Subcutaneous abdominal adipose tissue (tissue), 5 donors: ENCODE measurements around the gene RFNG.

Source experiments
- H3K27ac ChIP-seq: one replicate; pipeline ENCODE4 v1.7.0; 2013; ENCODE audit warnings: low read depth, mild to moderate bottlenecking, inconsistent platforms, low read length, moderate library complexity
- H3K27me3 ChIP-seq, 5 donors: one replicate each; pipeline ENCODE4 v1.7.0; 2013; ENCODE audit warnings: low read length in 5 of 5, inconsistent platforms in 1 of 5; ENCODE audit not compliant: control insufficient read depth in 5 of 5, insufficient read depth in 4 of 5
- H3K36me3 ChIP-seq, 5 donors: one replicate each; pipeline ENCODE4 v1.7.0; 2013; ENCODE audit warnings: low read length in 5 of 5; ENCODE audit not compliant: control insufficient read depth in 5 of 5, insufficient read depth in 5 of 5
- H3K4me1 ChIP-seq, 5 donors: one replicate each; pipeline ENCODE4 v1.7.0; 2013; ENCODE audit warnings: low read length in 5 of 5, mild to moderate bottlenecking in 3 of 5, moderate library complexity in 1 of 5; ENCODE audit not compliant: control insufficient read depth in 5 of 5, insufficient read depth in 5 of 5
- H3K4me3 ChIP-seq, 5 donors: one replicate each; pipeline ENCODE4 v1.7.0; 2013; ENCODE audit warnings: low read length in 5 of 5, low read depth in 1 of 5
- H3K9ac ChIP-seq, 5 donors: one replicate each; pipeline ENCODE4 v1.7.0; 2013; ENCODE audit warnings: low read length in 5 of 5, mild to moderate bottlenecking in 4 of 5, moderate library complexity in 3 of 5
- H3K9me3 ChIP-seq, 5 donors: one replicate each; pipeline ENCODE4 v1.7.0; 2013; ENCODE audit warnings: low read length in 5 of 5; ENCODE audit not compliant: control insufficient read depth in 5 of 5
- donor health status: healthy.
- donor health status: healthy.
- donor health status: healthy.
- donor health status: healthy.
- donor health status: healthy.

RFNG gene

GRCh38 chr17:82003411-82004381 is 47.9 kb downstream of the RFNG start:
- H3K9me3 ChIP-seq = no peaks in the 10 kb centered on the region
- H3K4me3 ChIP-seq = no peak overlapping the region
- H3K4me1 ChIP-seq = peaks cover 8 to 32% (median 19%) of the 10 kb centered on the region in 5 donors
- H3K27me3 ChIP-seq = no peaks in the 10 kb centered on the region
- no peak overlapping the region for H3K9ac ChIP-seq
- H3K27ac ChIP-seq = no peak overlapping the region
- H3K36me3 ChIP-seq = peaks cover 0 to 6% (median 0%) of the 10 kb centered on the region in 5 donors

DNA sequence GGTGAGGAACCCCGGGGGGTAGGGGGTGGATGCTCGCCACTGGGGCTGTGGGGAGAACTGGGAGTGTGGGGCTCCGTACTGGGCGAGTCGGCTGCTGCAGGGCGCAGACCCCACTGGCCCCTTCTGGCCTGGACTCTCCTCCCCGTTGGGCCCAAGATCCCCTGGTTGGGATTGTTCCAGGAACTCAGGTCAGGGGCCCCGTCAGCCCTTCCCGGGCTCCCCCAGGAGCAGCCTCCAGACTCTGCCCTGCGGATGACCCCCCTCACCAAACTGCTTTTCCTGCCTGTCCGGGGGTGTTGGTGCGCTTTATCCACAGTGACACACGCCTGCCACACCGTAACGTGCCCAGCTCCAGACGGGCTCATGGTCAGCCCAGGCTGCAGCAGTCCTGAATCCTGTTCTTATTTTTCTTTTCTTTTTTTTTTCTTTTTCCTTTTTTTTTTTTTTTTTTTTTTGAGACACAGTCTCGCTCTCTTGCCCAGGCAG is 50.0 kb downstream of the RFNG start:
- Histone ChIP-seq H3K9ac (no peak overlapping the region), H3K4me3 (no peak overlapping the region), H3K9me3 (no peaks in the 10 kb centered on the region)

GRCh38 chr17:82000803-82001570 is 50.6 kb downstream of the RFNG start:
- Histone ChIP-seq H3K4me1 (peaks cover 4 to 24% (median 14%) of the 10 kb centered on the region in 5 donors), H3K9me3 (no peaks in the 10 kb centered on the region), H3K27me3 (no peaks in the 10 kb centered on the region), H3K36me3 (peaks cover 0 to 22% (median 9%) of the 10 kb centered on the region in 5 donors), H3K4me3 (no peak overlapping the region), H3K9ac (no peak overlapping the region), H3K27ac (no peak overlapping the region)

More for the DNA sequence above, 50.0 kb downstream of the RFNG start:
- Histone ChIP-seq H3K27me3 (no peaks in the 10 kb centered on the region), H3K36me3 (peaks cover 0 to 16% (median 5%) of the 10 kb centered on the region in 5 donors), H3K4me1 (peaks cover 8 to 30% (median 19%) of the 10 kb centered on the region in 5 donors), H3K27ac (no peak overlapping the region)

DNA sequence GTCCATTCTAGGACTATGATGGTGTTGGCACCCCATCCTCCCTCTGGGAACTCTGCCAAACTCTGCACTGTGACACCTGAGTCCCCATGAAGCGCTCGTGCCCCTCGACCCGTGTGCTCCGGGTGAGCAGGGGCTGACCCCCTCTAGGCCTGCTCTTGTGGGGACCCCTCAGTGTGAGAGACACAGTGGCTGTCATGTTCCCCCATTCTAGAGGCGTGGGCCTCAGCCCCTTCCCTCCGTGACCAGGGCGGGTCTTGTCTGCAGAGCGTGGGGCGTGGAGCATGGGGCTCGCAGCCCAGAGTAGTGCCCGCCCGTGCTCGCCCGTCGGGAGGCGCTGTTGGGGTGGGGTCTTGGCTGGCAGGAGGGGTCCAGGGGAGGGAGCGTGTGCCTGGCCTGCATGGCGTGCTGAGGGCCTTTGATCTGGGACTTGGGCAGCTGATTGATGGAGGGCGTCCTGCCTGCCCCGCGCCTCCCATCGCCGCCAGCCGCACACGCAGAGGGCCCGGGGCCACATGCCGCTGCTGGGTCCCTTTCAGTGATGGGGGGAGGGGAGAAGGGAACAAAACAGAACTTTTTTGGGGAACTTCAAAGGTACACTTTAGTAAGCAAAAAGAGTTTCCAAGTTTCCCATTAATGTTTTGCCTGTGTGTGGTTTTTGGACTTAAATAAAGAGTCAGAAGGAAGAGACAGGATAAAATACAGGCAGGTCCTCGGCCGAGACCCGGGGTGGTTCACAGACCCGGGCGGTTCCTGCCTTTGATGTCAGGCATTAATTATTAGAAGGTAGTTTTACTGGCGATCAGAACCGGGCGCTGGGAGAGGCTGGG is 51.4 kb downstream of the RFNG start:
- H3K36me3 ChIP-seq = peaks cover 0 to 26% (median 11%) of the 10 kb centered on the region in 5 donors
- peaks cover 2 to 19% (median 13%) of the 10 kb centered on the region in 5 donors for H3K4me1 ChIP-seq
- no peak overlapping the region for H3K9ac ChIP-seq
- H3K27ac ChIP-seq = no peak overlapping the region
- H3K4me3 ChIP-seq = no peak overlapping the region
- H3K27me3 ChIP-seq = no peaks in the 10 kb centered on the region
- H3K9me3 ChIP-seq = no peaks in the 10 kb centered on the region

GRCh38 chr17:81999587-81999975 is 52.0 kb downstream of the RFNG start:
- peaks cover 2 to 19% (median 13%) of the 10 kb centered on the region in 5 donors for H3K4me1 ChIP-seq
- no peak overlapping the region for H3K27ac ChIP-seq
- no peak overlapping the region for H3K9ac ChIP-seq
- no peaks in the 10 kb centered on the region for H3K27me3 ChIP-seq
- peaks cover 0 to 25% (median 11%) of the 10 kb centered on the region in 5 donors for H3K36me3 ChIP-seq
- H3K4me3 ChIP-seq = no peak overlapping the region
- H3K9me3 ChIP-seq = no peaks in the 10 kb centered on the region

GRCh38 chr17:81998691-81999438 is 52.7 kb downstream of the RFNG start:
- Histone ChIP-seq H3K27me3 (no peaks in the 10 kb centered on the region), H3K4me1 (peaks cover 2 to 11% (median 8%) of the 10 kb centered on the region in 5 donors)

GRCh38 chr17:81998212-81998611 is 53.4 kb downstream of the RFNG start:
- H3K9ac ChIP-seq = no peak overlapping the region
- no peak overlapping the region for H3K4me3 ChIP-seq
- H3K27me3 ChIP-seq = no peaks in the 10 kb centered on the region
- peaks cover under 1 to 5% (median 1%) of the 10 kb centered on the region in 5 donors for H3K4me1 ChIP-seq
- H3K36me3 ChIP-seq = peaks cover 0 to 33% (median 21%) of the 10 kb centered on the region in 5 donors
- no peak overlapping the region for H3K27ac ChIP-seq
- no peaks in the 10 kb centered on the region for H3K9me3 ChIP-seq

More at GRCh38 chr17:81998691-81999438, 52.7 kb downstream of the RFNG start:
- no peak overlapping the region for H3K27ac ChIP-seq
- H3K9me3 ChIP-seq = no peaks in the 10 kb centered on the region
- H3K9ac ChIP-seq = no peak overlapping the region
- H3K36me3 ChIP-seq = peaks cover 0 to 27% (median 15%) of the 10 kb centered on the region in 5 donors
- no peak overlapping the region for H3K4me3 ChIP-seq
